Adrenal gland (tissue), 12 donors: ENCODE measurements around the gene EBNA1BP2. TPM values are rescaled to one million over a fixed set of nuclear protein-coding genes. Genes with fewer than 3 reads are reported as not detected.

Source experiments
- DNase-seq, 7 donors: peaks; one replicate each; pipeline ENCODE4 v3.0.0-alpha.2; 2019 to 2020
- H3K27ac ChIP-seq, 5 donors: fragments of 200-600 bp; sonication (generic) in 4 of 5; 1 replicate in 3 of 5; 2 replicates in 2 of 5; pipeline versions ENCODE4 v1.5.1 to v1.8.0; 2016 to 2020; ENCODE audit warnings: mild to moderate bottlenecking in 1 of 5
- H3K27me3 ChIP-seq: fragments of 200-600 bp; 2 replicates; pipeline ENCODE4 v1.8.0; 2021
- H3K36me3 ChIP-seq, 2 donors: fragments of 200-600 bp; replicated peaks in 1 of 2; 1 replicate in 1 of 2; 2 replicates in 1 of 2; pipeline versions ENCODE4 v1.5.1 to v1.8.0; 2018 to 2022
- H3K4me1 ChIP-seq, 2 donors: fragments of 200-600 bp; replicated peaks in 1 of 2; 1 replicate in 1 of 2; 2 replicates in 1 of 2; pipeline versions ENCODE4 v1.5.1 to v1.8.0; 2018 to 2021
- H3K4me3 ChIP-seq, 4 donors: fragments of 200-600 bp; sonication (generic) in 3 of 4; one replicate each; pipeline ENCODE4 v1.5.1; 2016 to 2018
- H3K9me3 ChIP-seq, 3 donors: fragments of 200-600 bp; sonication (generic) in 1 of 3; replicated peaks in 1 of 3; 1 replicate in 2 of 3; 2 replicates in 1 of 3; pipeline versions ENCODE4 v1.5.1 to v1.8.0; 2016 to 2021
- CTCF ChIP-seq, 6 experiments: fragments of 450-650 bp in 4 of 6; fragments of 200-600 bp in 2 of 6; sonication (generic) in 1 of 6; IDR thresholded peaks; 1 replicate in 5 of 6; 2 replicates in 1 of 6; pipeline versions ENCODE4 v1.5.1 to v1.8.0; 2016 to 2021; ENCODE audit warnings: antibody characterized with exemption in 6 of 6, mild to moderate bottlenecking in 2 of 6, moderate library complexity in 1 of 6
- POLR2A ChIP-seq, 2 donors: fragments of 450-650 bp; IDR thresholded peaks; one replicate each; pipeline ENCODE4 v1.6.1; 2017; ENCODE audit warnings: antibody characterized with exemption in 2 of 2, mild to moderate bottlenecking in 2 of 2, moderate library complexity in 1 of 2
- WGBS, 4 donors: extraction: QIAGEN DNeasy Blood & Tissue Kit in 2 of 4; methylation state at CpG; one replicate each; pipeline versions ENCODE4 v1.1.5 to v1.1.7; 2013 to 2017; 5-methylcytosine and 5-hydroxymethylcytosine counted together
- intact Hi-C, 2 donors: fragments of 100-400 bp; cut with DNase I; formaldehyde crosslinking; loops; one replicate each; pipeline versions ENCODE4 v1.14.1 to v1.15.0; 2022 to 2023
- polyA plus RNA-seq, 3 donors: library from polyadenylated mRNA; stranded (reverse); fragments of 200-250 nt in 2 of 3; fragments of 350-450 nt in 1 of 3; fragmentation: Illumina TruSeq in 1 of 3; extraction: RNeasy Lipid Tissue Mini Kit (QIAGEN cat#74804) in 1 of 3; gene quantifications; one replicate each; pipeline ENCODE4 v1.2.3, GENCODE V29; 2013 to 2014
- total RNA-seq, 9 donors: library from RNA; depleted of rRNA in 4 of 9; stranded (reverse); fragments of >200 nt in 4 of 9; fragments of 120-200 nt in 1 of 9; fragmentation: NEBNext Ultra II Directional in 1 of 9; extraction: Animal tissue kit (Norgen Biotek cat#: 25700) in 1 of 9; gene quantifications; one replicate each; pipeline versions ENCODE4 v1.1.0 to v1.2.4, GENCODE V29; 2013 to 2023
- donor health status: healthy with polysubstance abuse.
- donor health status: Bipolar disorder and iron deficiency.
- donor health status: DM: yes; HTN: yes; CAD: no.
- donor health status: DM: no; HTN: no; CAD: no.
- donor health status: DM: no; HTN: no; CAD: no.
- donor health status: DM: yes; HTN: yes; CAD: no.

The EBNA1BP2 gene
- total and polyA plus RNA-seq, 12 donors = 32.6 to 189 (median 48.2) TPM

GRCh38 chr1:43199093-43199726 lies 27.1 kb upstream of the EBNA1BP2 start:
- WGBS, 4 donors = 61 to 75% (median 65%) methylated on average over 8 of the region's 8 CpGs
- intact Hi-C loops = no loop called here

GRCh38 chr1:43197343-43198127 lies 25.4 kb upstream of the EBNA1BP2 start:
- no peak for DNase-seq

More at GRCh38 chr1:43199093-43199726, 27.1 kb upstream of the EBNA1BP2 start:
- Histone ChIP-seq H3K27ac (no peak overlapping the region), H3K36me3 (no peaks in the 10 kb centered on the region), H3K4me1 (no peaks in the 10 kb centered on the region), H3K27me3 (no peaks in the 10 kb centered on the region), H3K4me3 (no peak overlapping the region), H3K9me3 (no peaks in the 10 kb centered on the region)
- DNase-seq = no peak
- TF ChIP-seq POLR2A (IDR thresholded peaks at IDR 0.05) (no peak), CTCF (IDR thresholded peaks at IDR 0.05) (no peak)

GRCh38 chr1:43194509-43194908 lies 22.4 kb upstream of the EBNA1BP2 start:
- no peak overlapping the region for H3K27ac ChIP-seq
- H3K9me3 ChIP-seq = no peaks in the 10 kb centered on the region
- H3K27me3 ChIP-seq = no peaks in the 10 kb centered on the region
- no peak overlapping the region for H3K4me3 ChIP-seq
- TF ChIP-seq POLR2A (IDR thresholded peaks at IDR 0.05) (no peak), CTCF (IDR thresholded peaks at IDR 0.05) (no peak)
- no peaks in the 10 kb centered on the region for H3K4me1 ChIP-seq
- DNase-seq = no peak
- intact Hi-C loops = no loop called here
- no peaks in the 10 kb centered on the region for H3K36me3 ChIP-seq

More at GRCh38 chr1:43197343-43198127, 25.4 kb upstream of the EBNA1BP2 start:
- no peaks in the 10 kb centered on the region for H3K9me3 ChIP-seq
- H3K4me3 ChIP-seq = no peak overlapping the region
- no peaks in the 10 kb centered on the region for H3K4me1 ChIP-seq
- intact Hi-C loops = no loop called here
- H3K27ac ChIP-seq = no peak overlapping the region
- TF ChIP-seq POLR2A (IDR thresholded peaks at IDR 0.05) = no peak
- TF ChIP-seq CTCF (IDR thresholded peaks at IDR 0.05) = no peak
- 90 to 92% (median 90%) methylated on average over 7 of the region's 7 CpGs for WGBS, 4 donors
- H3K27me3 ChIP-seq = no peaks in the 10 kb centered on the region
- no peaks in the 10 kb centered on the region for H3K36me3 ChIP-seq

GRCh38 chr1:43188106-43188505 lies 16.0 kb upstream of the EBNA1BP2 start:
- H3K36me3 ChIP-seq = no peaks in the 10 kb centered on the region
- intact Hi-C loops = no loop called here
- WGBS, 4 donors = 38 to 81% (median 76%) methylated on average over 1 of the region's 1 CpG

More at GRCh38 chr1:43188106-43188505, 16.0 kb upstream of the EBNA1BP2 start:
- H3K27ac ChIP-seq = no peak overlapping the region
- H3K4me1 ChIP-seq = no peaks in the 10 kb centered on the region
- H3K27me3 ChIP-seq = no peaks in the 10 kb centered on the region
- no peak for TF ChIP-seq POLR2A (IDR thresholded peaks at IDR 0.05)
- no peak for TF ChIP-seq CTCF (IDR thresholded peaks at IDR 0.05)
- no peak for DNase-seq
- H3K9me3 ChIP-seq = no peaks in the 10 kb centered on the region
- no peak overlapping the region for H3K4me3 ChIP-seq
